Transverse colon (tissue), 4 donors: ENCODE results near the gene KCNQ2.

Experiments used
- CTCF ChIP-seq, 5 experiments: fragments of 200-600 bp in 3 of 5; fragments of 450-650 bp in 2 of 5; sonication (generic) in 3 of 5; IDR thresholded peaks; 1 replicate in 2 of 5; 2 replicates in 3 of 5; pipeline ENCODE4 v1.5.1; 2016 to 2017; ENCODE audit warnings: antibody characterized with exemption in 5 of 5, inconsistent platforms in 3 of 5, mild to moderate bottlenecking in 2 of 5, moderate library complexity in 1 of 5
- POLR2A ChIP-seq: fragments of 450-650 bp; IDR thresholded peaks from one replicate; pipeline ENCODE4 v1.6.1; 2016; ENCODE audit warnings: antibody characterized with exemption, mild to moderate bottlenecking, moderate library complexity
- POLR2AphosphoS5 ChIP-seq, 3 donors: sonication (generic); formaldehyde crosslinking; IDR thresholded peaks; one replicate each; pipeline ENCODE4 v1.6.1; 2016; ENCODE audit warnings: antibody characterized with exemption in 3 of 3

GRCh38 chr20:63401384-63402110 is 70.9 kb downstream of the KCNQ2 start:
- TF ChIP-seq CTCF (IDR thresholded peaks at IDR 0.05) (no peak), POLR2A (no peak), POLR2AphosphoS5 (IDR thresholded peaks at IDR 0.05) (no peak)
